DOHH2 (cell line): ENCODE results near the gene RBMS3.
A peak's percentile ranks its signal among the peaks of the same experiment; 100 is the strongest.

ENCODE experiments used
- H3F3A ChIP-seq: fragments of 200-600 bp; sonication (generic), shearing (Covaris generic); 2 replicates; pipeline ENCODE4 v1.6.0; 2016; ENCODE audit warnings: antibody characterized with exemption, mild to moderate bottlenecking; ENCODE audit not compliant: control insufficient read depth, insufficient read depth
- H3K27ac ChIP-seq: fragments of 200-600 bp; sonication (generic); 2 replicates; pipeline ENCODE4 v1.5.1; 2014; ENCODE audit warnings: low read depth, mild to moderate bottlenecking, low read length, moderate library complexity
- H3K27me3 ChIP-seq: fragments of 200-600 bp; sonication (generic); 2 replicates; pipeline ENCODE4 v1.6.1; 2014; ENCODE audit warnings: mild to moderate bottlenecking, low read length, mixed read lengths; ENCODE audit not compliant: control insufficient read depth
- H3K36me3 ChIP-seq: fragments of 200-600 bp; sonication (generic); 2 replicates; pipeline ENCODE4 v1.6.1; 2014; ENCODE audit warnings: mild to moderate bottlenecking, low read length, moderate library complexity, mixed read lengths; ENCODE audit not compliant: control insufficient read depth
- H3K4me1 ChIP-seq: fragments of 200-600 bp; sonication (generic); 2 replicates; pipeline ENCODE4 v1.6.1; 2014; ENCODE audit warnings: mild to moderate bottlenecking, low read length, mixed read lengths; ENCODE audit not compliant: control insufficient read depth
- H3K4me2 ChIP-seq: fragments of 200-600 bp; sonication (generic); 2 replicates; pipeline ENCODE4 v1.6.0; 2014; ENCODE audit warnings: mild to moderate bottlenecking, low read length, moderate library complexity
- H3K4me3 ChIP-seq: fragments of 200-600 bp; sonication (generic); 2 replicates; pipeline ENCODE4 v1.5.1; 2014; ENCODE audit warnings: mild to moderate bottlenecking, low read length, mixed read lengths
- H3K79me2 ChIP-seq: fragments of 200-600 bp; sonication (generic); 2 replicates; pipeline ENCODE4 v1.6.1; 2014; ENCODE audit warnings: mild to moderate bottlenecking, low read length, mixed read lengths; ENCODE audit not compliant: control insufficient read depth
- H3K9me2 ChIP-seq: fragments of 200-600 bp; sonication (generic); replicated peaks from 2 replicates; pipeline ENCODE4 v1.6.1; 2014; ENCODE audit warnings: mild to moderate bottlenecking, low read length, mixed read lengths; ENCODE audit not compliant: control insufficient read depth
- H3K9me3 ChIP-seq: fragments of 200-600 bp; sonication (generic); 2 replicates; pipeline ENCODE4 v1.6.1; 2014; ENCODE audit warnings: antibody characterized with exemption, low read length, mixed read lengths; ENCODE audit not compliant: control insufficient read depth, insufficient read depth
- H4K20me1 ChIP-seq: fragments of 200-600 bp; sonication (generic); 2 replicates; pipeline ENCODE4 v1.6.0; 2014; ENCODE audit warnings: low read depth, mild to moderate bottlenecking, antibody characterized with exemption, low read length, moderate library complexity; ENCODE audit not compliant: control insufficient read depth, insufficient read depth
- CTCF ChIP-seq: fragments of 200-600 bp; sonication (generic); IDR thresholded peaks from one replicate; pipeline ENCODE4 v1.5.1; 2014; ENCODE audit warnings: antibody characterized with exemption, mild to moderate bottlenecking, low read depth, low read length; ENCODE audit not compliant: poor library complexity, severe bottlenecking
- EZH2phosphoT487 ChIP-seq: fragments of 200-600 bp; sonication (generic); IDR thresholded peaks from 2 replicates; pipeline ENCODE4 v1.6.1; 2017; ENCODE audit warnings: borderline replicate concordance, mild to moderate bottlenecking, antibody characterized with exemption, low read length, moderate library complexity, mixed read lengths

RBMS3 gene

GRCh38 chr3:30012941-30013543 lies 732.2 kb downstream of the RBMS3 start:
- no peaks in the 10 kb centered on the region for H3F3A ChIP-seq
- no peak overlapping the region for H3K4me3 ChIP-seq
- no peak overlapping the region for H3K4me2 ChIP-seq
- no peaks in the 10 kb centered on the region for H3K4me1 ChIP-seq
- no peaks in the 10 kb centered on the region for H3K79me2 ChIP-seq
- no peaks in the 10 kb centered on the region for H3K9me2 ChIP-seq
- H4K20me1 ChIP-seq: no peaks in the 10 kb centered on the region
- H3K27ac ChIP-seq: no peak overlapping the region
- no peaks in the 10 kb centered on the region for H3K27me3 ChIP-seq
- no peaks in the 10 kb centered on the region for H3K9me3 ChIP-seq
- H3K36me3 ChIP-seq: no peaks in the 10 kb centered on the region
- TF ChIP-seq CTCF (peak; percentile 83), EZH2phosphoT487 (no peak)

- no peaks in the 10 kb centered on the region for H3K79me2 ChIP-seq
- H3K36me3 ChIP-seq: no peaks in the 10 kb centered on the region
- no peaks in the 10 kb centered on the region for H3K27me3 ChIP-seq
- no peaks in the 10 kb centered on the region for H4K20me1 ChIP-seq
- H3K4me3 ChIP-seq: no peak overlapping the region
- no peaks in the 10 kb centered on the region for H3K9me2 ChIP-seq
- H3K4me1 ChIP-seq: no peaks in the 10 kb centered on the region
- TF ChIP-seq EZH2phosphoT487 (no peak), CTCF (no peak)
- no peaks in the 10 kb centered on the region for H3K9me3 ChIP-seq
- H3K4me2 ChIP-seq: no peak overlapping the region
- no peaks in the 10 kb centered on the region for H3F3A ChIP-seq
- H3K27ac ChIP-seq: no peak overlapping the region
Observed at GRCh38 chr3:30017901-30018300, 737.0 kb downstream of the RBMS3 start.

DNA sequence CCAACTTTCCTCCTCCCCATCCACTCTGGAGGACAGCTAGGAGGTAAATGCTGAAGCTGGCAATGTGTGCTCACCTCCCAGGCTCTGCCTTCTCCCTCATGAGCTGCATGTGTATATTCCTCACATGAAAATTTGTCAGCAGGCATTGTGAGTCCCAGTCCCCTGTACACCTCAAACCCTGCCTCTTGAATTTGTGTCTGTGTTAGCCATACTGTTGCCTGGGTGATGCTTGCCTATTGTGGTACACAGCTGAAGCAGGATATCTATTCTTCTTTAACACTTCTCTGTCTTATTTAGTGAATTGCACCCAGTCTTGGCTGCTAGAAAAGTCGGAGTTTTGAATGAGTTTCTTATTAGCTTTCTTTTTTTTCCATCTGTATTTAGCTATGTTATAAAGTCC lies 739.5 kb downstream of the RBMS3 start:
- no peaks in the 10 kb centered on the region for H4K20me1 ChIP-seq
- no peaks in the 10 kb centered on the region for H3K4me1 ChIP-seq
- H3K4me3 ChIP-seq: no peak overlapping the region
- no peak overlapping the region for H3K27ac ChIP-seq
- H3K9me2 ChIP-seq: no peaks in the 10 kb centered on the region
- H3F3A ChIP-seq: no peaks in the 10 kb centered on the region
- H3K9me3 ChIP-seq: no peaks in the 10 kb centered on the region
- no peaks in the 10 kb centered on the region for H3K36me3 ChIP-seq
- no peaks in the 10 kb centered on the region for H3K79me2 ChIP-seq
- no peaks in the 10 kb centered on the region for H3K27me3 ChIP-seq
- H3K4me2 ChIP-seq: no peak overlapping the region
- TF ChIP-seq CTCF: no peak
- no peak for TF ChIP-seq EZH2phosphoT487

- H3K27me3 ChIP-seq: no peaks in the 10 kb centered on the region
- no peaks in the 10 kb centered on the region for H4K20me1 ChIP-seq
- H3K36me3 ChIP-seq: no peaks in the 10 kb centered on the region
- H3K4me3 ChIP-seq: no peak overlapping the region
- H3K79me2 ChIP-seq: no peaks in the 10 kb centered on the region
- H3K27ac ChIP-seq: no peak overlapping the region
- no peaks in the 10 kb centered on the region for H3K9me3 ChIP-seq
- H3K4me2 ChIP-seq: no peak overlapping the region
- H3K9me2 ChIP-seq: no peaks in the 10 kb centered on the region
- no peaks in the 10 kb centered on the region for H3F3A ChIP-seq
- no peaks in the 10 kb centered on the region for H3K4me1 ChIP-seq
- no peak for TF ChIP-seq CTCF
- TF ChIP-seq EZH2phosphoT487: no peak
Observed at GRCh38 chr3:30024466-30024865, 743.6 kb downstream of the RBMS3 start.
